ENCODE results near the gene AGL. TPM values are rescaled to one million over a fixed set of nuclear protein-coding genes. Genes with fewer than 3 reads are reported as not detected.

The AGL gene
- total RNA-seq, 5 donors from 2014 or later (not counting 1 experiment from before 2014, with no cell fraction given): 14.6 to 17.3 (median 15.8) TPM

GRCh38 chr1:99943223-99943794 is 93.1 kb downstream of the AGL start:
- Histone ChIP-seq H3K27me3 (replicated peaks in 1 of 2; ENCODE audit: control insufficient read depth in 2 of 2, extremely low read depth in 1 of 2, insufficient read depth in 2 of 2, low read length in 1 of 2) (no peaks in the 10 kb centered on the region), H3K27ac (ENCODE audit: low read length) (no peak overlapping the region), H3K36me3 (ENCODE audit: control insufficient read depth in 2 of 2, extremely low read depth in 1 of 2, insufficient read depth in 1 of 2, low read length in 1 of 2) (no peaks in the 10 kb centered on the region), H3K4me1 (ENCODE audit: control insufficient read depth in 1 of 2, extremely low read depth in 1 of 2, insufficient read depth in 2 of 2, low read length in 2 of 2) (no peaks in the 10 kb centered on the region), H3K9me3 (no peaks in the 10 kb centered on the region), H3K4me3 (ENCODE audit: control insufficient read depth in 1 of 2, extremely low read depth in 1 of 2, low read length in 1 of 2) (no peak overlapping the region)
- ATAC-seq (replicated peaks in 1 of 4): no peak
- DNase-seq: no peak
- Mint-ChIP-seq H3K9me3 (no peaks in the 10 kb centered on the region), H3K4me1 (no peaks in the 10 kb centered on the region), H3K27ac (no peak overlapping the region), H3K36me3 (no peaks in the 10 kb centered on the region), H3K27me3 (peaks cover 0 to 3% of the 10 kb centered on the region in 2 donors), H3K4me3 (no peak overlapping the region)
- ChIA-PET CTCF (no interaction called here), POLR2A (no interaction called here)
- 90% methylated on average over 7 of the region's 7 CpGs for WGBS (ENCODE audit: insufficient coverage)

GRCh38 chr1:99944192-99944591 is 94.0 kb downstream of the AGL start:
- CTCF ChIA-PET: no interaction called here

GRCh38 chr1:99945174-99945573 is 95.0 kb downstream of the AGL start:
- Histone ChIP-seq H3K9me3 (no peaks in the 10 kb centered on the region), H3K4me3 (ENCODE audit: control insufficient read depth in 1 of 2, extremely low read depth in 1 of 2, low read length in 1 of 2) (no peak overlapping the region), H3K36me3 (ENCODE audit: control insufficient read depth in 2 of 2, extremely low read depth in 1 of 2, insufficient read depth in 1 of 2, low read length in 1 of 2) (no peaks in the 10 kb centered on the region), H3K27ac (ENCODE audit: low read length) (no peak overlapping the region), H3K27me3 (replicated peaks in 1 of 2; ENCODE audit: control insufficient read depth in 2 of 2, extremely low read depth in 1 of 2, insufficient read depth in 2 of 2, low read length in 1 of 2) (no peaks in the 10 kb centered on the region), H3K4me1 (ENCODE audit: control insufficient read depth in 1 of 2, extremely low read depth in 1 of 2, insufficient read depth in 2 of 2, low read length in 2 of 2) (no peaks in the 10 kb centered on the region)
- Mint-ChIP-seq H3K27me3 (peaks cover 0 to 3% of the 10 kb centered on the region in 2 donors), H3K9me3 (no peaks in the 10 kb centered on the region), H3K36me3 (no peaks in the 10 kb centered on the region), H3K27ac (no peak overlapping the region), H3K4me1 (no peaks in the 10 kb centered on the region), H3K4me3 (no peak overlapping the region)
- ChIA-PET POLR2A (no interaction called here), CTCF (no interaction called here)
- ATAC-seq (replicated peaks in 1 of 4) (no peak), DNase-seq (no peak)
- 70% methylated on average over 1 of the region's 1 CpG for WGBS (ENCODE audit: insufficient coverage)

More at GRCh38 chr1:99944192-99944591, 94.0 kb downstream of the AGL start:
- H3K4me1 Mint-ChIP-seq: no peaks in the 10 kb centered on the region
- no peak overlapping the region for H3K27ac ChIP-seq (ENCODE audit: low read length)
- no peaks in the 10 kb centered on the region for H3K36me3 ChIP-seq (ENCODE audit: control insufficient read depth in 2 of 2, extremely low read depth in 1 of 2, insufficient read depth in 1 of 2, low read length in 1 of 2)
- no peaks in the 10 kb centered on the region for H3K9me3 Mint-ChIP-seq
- POLR2A ChIA-PET: no interaction called here
- H3K4me3 ChIP-seq (ENCODE audit: control insufficient read depth in 1 of 2, extremely low read depth in 1 of 2, low read length in 1 of 2): no peak overlapping the region
- H3K4me3 Mint-ChIP-seq: no peak overlapping the region
- ATAC-seq (replicated peaks in 1 of 4): no peak
- no peaks in the 10 kb centered on the region for H3K4me1 ChIP-seq (ENCODE audit: control insufficient read depth in 1 of 2, extremely low read depth in 1 of 2, insufficient read depth in 2 of 2, low read length in 2 of 2)
- no peak for DNase-seq
- H3K36me3 Mint-ChIP-seq: no peaks in the 10 kb centered on the region
- no peaks in the 10 kb centered on the region for H3K27me3 ChIP-seq (replicated peaks in 1 of 2; ENCODE audit: control insufficient read depth in 2 of 2, extremely low read depth in 1 of 2, insufficient read depth in 2 of 2, low read length in 1 of 2)
- H3K9me3 ChIP-seq: no peaks in the 10 kb centered on the region
- peaks cover 0 to 3% of the 10 kb centered on the region in 2 donors for H3K27me3 Mint-ChIP-seq
- WGBS (ENCODE audit: insufficient coverage): no CpG with 5 or more reads among the region's 1 CpG
- no peak overlapping the region for H3K27ac Mint-ChIP-seq

GRCh38 chr1:99950486-99950885 is 100.3 kb downstream of the AGL start:
- no peaks in the 10 kb centered on the region for H3K36me3 ChIP-seq (ENCODE audit: control insufficient read depth in 2 of 2, extremely low read depth in 1 of 2, insufficient read depth in 1 of 2, low read length in 1 of 2)
- H3K27me3 Mint-ChIP-seq: no peaks in the 10 kb centered on the region
- H3K9me3 Mint-ChIP-seq: no peaks in the 10 kb centered on the region
- ChIA-PET POLR2A (no interaction called here), CTCF (no interaction called here)
- no peaks in the 10 kb centered on the region for H3K36me3 Mint-ChIP-seq
- no peak overlapping the region for H3K4me3 Mint-ChIP-seq
- no peak overlapping the region for H3K27ac Mint-ChIP-seq
- no peaks in the 10 kb centered on the region for H3K27me3 ChIP-seq (replicated peaks in 1 of 2; ENCODE audit: control insufficient read depth in 2 of 2, extremely low read depth in 1 of 2, insufficient read depth in 2 of 2, low read length in 1 of 2)
- ATAC-seq (replicated peaks in 1 of 4): no peak
- H3K4me1 ChIP-seq (ENCODE audit: control insufficient read depth in 1 of 2, extremely low read depth in 1 of 2, insufficient read depth in 2 of 2, low read length in 2 of 2): no peaks in the 10 kb centered on the region
- no peaks in the 10 kb centered on the region for H3K9me3 ChIP-seq
- 86% methylated on average over 1 of the region's 3 CpGs for WGBS (ENCODE audit: insufficient coverage)
- no peaks in the 10 kb centered on the region for H3K4me1 Mint-ChIP-seq
- H3K27ac ChIP-seq (ENCODE audit: low read length): no peak overlapping the region
- no peak overlapping the region for H3K4me3 ChIP-seq (ENCODE audit: control insufficient read depth in 1 of 2, extremely low read depth in 1 of 2, low read length in 1 of 2)
- DNase-seq: no peak

- WGBS (ENCODE audit: insufficient coverage): no CpG with 5 or more reads among the region's 1 CpG
- POLR2A ChIA-PET: no interaction called here
These were observed 102.4 kb downstream of the AGL start for GRCh38 chr1:99952522-99952921.

GRCh38 chr1:99955375-99955774 is 105.2 kb downstream of the AGL start:
- WGBS (ENCODE audit: insufficient coverage): no CpG with 5 or more reads among the region's 3 CpGs
- Mint-ChIP-seq H3K4me1 (no peaks in the 10 kb centered on the region), H3K4me3 (no peak overlapping the region), H3K27ac (no peak overlapping the region), H3K36me3 (no peaks in the 10 kb centered on the region), H3K27me3 (no peaks in the 10 kb centered on the region), H3K9me3 (no peaks in the 10 kb centered on the region)
- no peak for DNase-seq
- Histone ChIP-seq H3K4me1 (ENCODE audit: control insufficient read depth in 1 of 2, extremely low read depth in 1 of 2, insufficient read depth in 2 of 2, low read length in 2 of 2) (no peaks in the 10 kb centered on the region), H3K4me3 (ENCODE audit: control insufficient read depth in 1 of 2, extremely low read depth in 1 of 2, low read length in 1 of 2) (no peak overlapping the region), H3K27me3 (replicated peaks in 1 of 2; ENCODE audit: control insufficient read depth in 2 of 2, extremely low read depth in 1 of 2, insufficient read depth in 2 of 2, low read length in 1 of 2) (no peaks in the 10 kb centered on the region), H3K36me3 (ENCODE audit: control insufficient read depth in 2 of 2, extremely low read depth in 1 of 2, insufficient read depth in 1 of 2, low read length in 1 of 2) (no peaks in the 10 kb centered on the region), H3K9me3 (no peaks in the 10 kb centered on the region), H3K27ac (ENCODE audit: low read length) (no peak overlapping the region)
- no peak for ATAC-seq (replicated peaks in 1 of 4)
- CTCF ChIA-PET: no interaction called here
- POLR2A ChIA-PET: no interaction called here

More at GRCh38 chr1:99952522-99952921, 102.4 kb downstream of the AGL start:
- no peaks in the 10 kb centered on the region for H3K9me3 ChIP-seq
- no peak overlapping the region for H3K4me3 ChIP-seq (ENCODE audit: control insufficient read depth in 1 of 2, extremely low read depth in 1 of 2, low read length in 1 of 2)
- no peaks in the 10 kb centered on the region for H3K9me3 Mint-ChIP-seq
- H3K27me3 Mint-ChIP-seq: no peaks in the 10 kb centered on the region
- no peak overlapping the region for H3K4me3 Mint-ChIP-seq
- no peaks in the 10 kb centered on the region for H3K27me3 ChIP-seq (replicated peaks in 1 of 2; ENCODE audit: control insufficient read depth in 2 of 2, extremely low read depth in 1 of 2, insufficient read depth in 2 of 2, low read length in 1 of 2)
- DNase-seq: no peak
- H3K36me3 Mint-ChIP-seq: no peaks in the 10 kb centered on the region
- no peak overlapping the region for H3K27ac Mint-ChIP-seq
- CTCF ChIA-PET: interaction anchor here in 1 of 2 donors (0.5 kb wide), 1 partner anchor 126 kb away, joined by 3 read pairs; no protein-coding TSS in a partner anchor
- H3K4me1 ChIP-seq (ENCODE audit: control insufficient read depth in 1 of 2, extremely low read depth in 1 of 2, insufficient read depth in 2 of 2, low read length in 2 of 2): no peaks in the 10 kb centered on the region
- H3K27ac ChIP-seq (ENCODE audit: low read length): no peak overlapping the region
- no peaks in the 10 kb centered on the region for H3K4me1 Mint-ChIP-seq
- H3K36me3 ChIP-seq (ENCODE audit: control insufficient read depth in 2 of 2, extremely low read depth in 1 of 2, insufficient read depth in 1 of 2, low read length in 1 of 2): no peaks in the 10 kb centered on the region
- ATAC-seq (replicated peaks in 1 of 4): no peak

GRCh38 chr1:99956755-99957154 is 106.6 kb downstream of the AGL start:
- DNase-seq: no peak

More at GRCh38 chr1:99956755-99957154, 106.6 kb downstream of the AGL start:
- no peaks in the 10 kb centered on the region for H3K27me3 Mint-ChIP-seq
- ChIA-PET POLR2A (interaction anchor here in 1 of 2 donors (0.5 kb wide), 1 partner anchor 17 kb away, joined by 3 read pairs; no protein-coding TSS in a partner anchor), CTCF (no interaction called here)
- no peak for ATAC-seq (replicated peaks in 1 of 4)
- Histone ChIP-seq H3K36me3 (ENCODE audit: control insufficient read depth in 2 of 2, extremely low read depth in 1 of 2, insufficient read depth in 1 of 2, low read length in 1 of 2) (no peaks in the 10 kb centered on the region), H3K4me1 (ENCODE audit: control insufficient read depth in 1 of 2, extremely low read depth in 1 of 2, insufficient read depth in 2 of 2, low read length in 2 of 2) (no peaks in the 10 kb centered on the region), H3K9me3 (no peaks in the 10 kb centered on the region), H3K27me3 (replicated peaks in 1 of 2; ENCODE audit: control insufficient read depth in 2 of 2, extremely low read depth in 1 of 2, insufficient read depth in 2 of 2, low read length in 1 of 2) (no peaks in the 10 kb centered on the region), H3K27ac (ENCODE audit: low read length) (no peak overlapping the region), H3K4me3 (ENCODE audit: control insufficient read depth in 1 of 2, extremely low read depth in 1 of 2, low read length in 1 of 2) (no peak overlapping the region)
- no peaks in the 10 kb centered on the region for H3K4me1 Mint-ChIP-seq
- no peak overlapping the region for H3K27ac Mint-ChIP-seq
- H3K36me3 Mint-ChIP-seq: no peaks in the 10 kb centered on the region
- no peak overlapping the region for H3K4me3 Mint-ChIP-seq
- H3K9me3 Mint-ChIP-seq: no peaks in the 10 kb centered on the region
- WGBS (ENCODE audit: insufficient coverage): 75% methylated on average over 1 of the region's 2 CpGs
